ENCODE data around the gene IPO4.

Gene IPO4

GRCh38 chr14:24137529-24138395 lies 50.9 kb downstream of the IPO4 start:
- Mint-ChIP-seq H3K27ac (peak overlapping the region; percentile 93), H3K27me3 (no peaks in the 10 kb centered on the region), H3K4me3 (peak overlapping the region; percentile 93), H3K36me3 (peaks cover 39% of the 10 kb centered on the region), H3K4me1 (peaks cover 58% of the 10 kb centered on the region), H3K9me3 (no peaks in the 10 kb centered on the region)
- no peak for DNase-seq
- CTCF ChIA-PET, result interaction anchor here (0.9 to 4.0 kb wide), 4 partner anchors 8 to 80 kb away, joined by 3 to 16 read pairs (median 4); partner anchors contain the start of genes IRF9, PSME2 and RNF31

- Mint-ChIP-seq H3K27ac (peak overlapping the region; percentile 93), H3K4me1 (peaks cover 62% of the 10 kb centered on the region), H3K27me3 (no peaks in the 10 kb centered on the region), H3K9me3 (no peaks in the 10 kb centered on the region), H3K36me3 (peaks cover 37% of the 10 kb centered on the region), H3K4me3 (peak overlapping the region; percentile 93)
- CTCF ChIA-PET, result interaction anchor here (0.9 to 4.0 kb wide), 8 partner anchors 9 to 79 kb away, joined by 3 to 16 read pairs (median 4); partner anchors contain the start of genes DCAF11, IRF9, NRL and PSME2
- peak; percentile 39 for DNase-seq
Measured at GRCh38 chr14:24136684-24137528, 51.7 kb downstream of the IPO4 start.

GRCh38 chr14:24135834-24136683 lies 52.6 kb downstream of the IPO4 start, which contains the start of gene PSME1:
PSME1 (plus strand) TSS chr14:24136194; CDS start chr14:24136263, 69 bp downstream.
- H3K27ac Mint-ChIP-seq, result peak within 1 kb of the TSS; percentile 93
- no peaks in the 10 kb centered on the region for H3K27me3 Mint-ChIP-seq
- no peaks in the 10 kb centered on the region for H3K9me3 Mint-ChIP-seq
- H3K36me3 Mint-ChIP-seq, result peaks cover 37% of the 10 kb centered on the region
- DNase-seq, result peak; percentile 96
- peak within 1 kb of the TSS; percentile 93 for H3K4me3 Mint-ChIP-seq
- peaks cover 66% of the 10 kb centered on the region for H3K4me1 Mint-ChIP-seq
- CTCF ChIA-PET, result interaction anchor here (0.8 to 4.0 kb wide), 8 partner anchors 10 to 78 kb away, joined by 3 to 16 read pairs (median 5); partner anchors contain the start of genes DCAF11, IRF9, NRL and PSME2

GRCh38 chr14:24135584-24135833 lies 53.1 kb downstream of the IPO4 start:
- peak overlapping the region; percentile 93 for H3K4me3 Mint-ChIP-seq
- H3K4me1 Mint-ChIP-seq, result peaks cover 67% of the 10 kb centered on the region
- peak overlapping the region; percentile 81 for H3K27ac Mint-ChIP-seq
- H3K36me3 Mint-ChIP-seq, result peaks cover 37% of the 10 kb centered on the region
- no peaks in the 10 kb centered on the region for H3K27me3 Mint-ChIP-seq
- no peaks in the 10 kb centered on the region for H3K9me3 Mint-ChIP-seq
- CTCF ChIA-PET, result interaction anchor here (0.8 to 4.0 kb wide), 6 partner anchors 11 to 59 kb away, joined by 3 to 16 read pairs (median 6); partner anchors contain the start of genes DCAF11, IRF9, NRL and PSME2
- DNase-seq, result no peak

GRCh38 chr14:24133735-24134134 lies 54.9 kb downstream of the IPO4 start:
- CTCF ChIA-PET, result interaction anchor here (0.6 to 4.0 kb wide), 6 partner anchors 9 to 76 kb away, joined by 3 to 16 read pairs (median 5); partner anchors contain the start of genes PSME2 and RNF31
- peaks cover 56% of the 10 kb centered on the region for H3K4me1 Mint-ChIP-seq
- H3K9me3 Mint-ChIP-seq, result no peaks in the 10 kb centered on the region
- no peak overlapping the region for H3K27ac Mint-ChIP-seq
- no peak overlapping the region for H3K4me3 Mint-ChIP-seq
- no peaks in the 10 kb centered on the region for H3K27me3 Mint-ChIP-seq
- no peak for DNase-seq
- H3K36me3 Mint-ChIP-seq, result peaks cover 25% of the 10 kb centered on the region

- no peaks in the 10 kb centered on the region for H3K9me3 Mint-ChIP-seq
Measured at GRCh38 chr14:24132976-24133375, 55.6 kb downstream of the IPO4 start.

GRCh38 chr14:24132061-24132685 lies 56.4 kb downstream of the IPO4 start:
- Mint-ChIP-seq H3K4me1 (peaks cover 43% of the 10 kb centered on the region), H3K9me3 (no peaks in the 10 kb centered on the region), H3K27ac (peak overlapping the region; percentile 78), H3K27me3 (no peaks in the 10 kb centered on the region), H3K36me3 (peaks cover 11% of the 10 kb centered on the region), H3K4me3 (peak overlapping the region; percentile 2)
- CTCF ChIA-PET, result interaction anchor here (1.0 to 1.3 kb wide), 3 partner anchors 16 to 74 kb away, joined by 3 to 4 read pairs (median 3); no protein-coding TSS in a partner anchor
- peak; percentile 42 for DNase-seq

More at GRCh38 chr14:24132976-24133375, 55.6 kb downstream of the IPO4 start:
- CTCF ChIA-PET, result interaction anchor here (1.0 to 1.3 kb wide), 3 partner anchors 17 to 75 kb away, joined by 3 to 4 read pairs (median 3); no protein-coding TSS in a partner anchor
- peaks cover 17% of the 10 kb centered on the region for H3K36me3 Mint-ChIP-seq
- DNase-seq, result no peak
- no peaks in the 10 kb centered on the region for H3K27me3 Mint-ChIP-seq
- peaks cover 51% of the 10 kb centered on the region for H3K4me1 Mint-ChIP-seq
- no peak overlapping the region for H3K4me3 Mint-ChIP-seq
- peak overlapping the region; percentile 78 for H3K27ac Mint-ChIP-seq

GRCh38 chr14:24131549-24131966 lies 57.1 kb downstream of the IPO4 start:
- Mint-ChIP-seq H3K27ac (no peak overlapping the region), H3K27me3 (no peaks in the 10 kb centered on the region), H3K9me3 (no peaks in the 10 kb centered on the region), H3K36me3 (peaks cover 5% of the 10 kb centered on the region), H3K4me1 (peaks cover 37% of the 10 kb centered on the region), H3K4me3 (no peak overlapping the region)
- CTCF ChIA-PET, result interaction anchor here (1.0 to 1.2 kb wide), 2 partner anchors 15 to 23 kb away, joined by 3 to 4 read pairs; no protein-coding TSS in a partner anchor
- no peak for DNase-seq

GRCh38 chr14:24130717-24131548 lies 57.7 kb downstream of the IPO4 start:
- CTCF ChIA-PET, result interaction anchor here (1.0 kb wide), 1 partner anchor 22 kb away, joined by 4 read pairs; no protein-coding TSS in a partner anchor

GRCh38 chr14:24130380-24130716 lies 58.3 kb downstream of the IPO4 start, which contains the start of gene FITM1:
FITM1 (plus strand) TSS chr14:24130659; CDS start chr14:24131564, 905 bp downstream.
- Mint-ChIP-seq H3K36me3 (peaks cover 4% of the 10 kb centered on the region), H3K4me3 (no peak within 1 kb of the TSS), H3K27ac (peak within 1 kb of the TSS; percentile 39), H3K4me1 (peaks cover 32% of the 10 kb centered on the region), H3K9me3 (no peaks in the 10 kb centered on the region), H3K27me3 (no peaks in the 10 kb centered on the region)
- CTCF ChIA-PET, result no interaction called here
- no peak for DNase-seq

More at GRCh38 chr14:24130717-24131548, 57.7 kb downstream of the IPO4 start:
- peak overlapping the region; percentile 39 for H3K27ac Mint-ChIP-seq
- no peaks in the 10 kb centered on the region for H3K27me3 Mint-ChIP-seq
- H3K9me3 Mint-ChIP-seq, result no peaks in the 10 kb centered on the region
- no peak overlapping the region for H3K4me3 Mint-ChIP-seq
- DNase-seq, result no peak
- peaks cover 35% of the 10 kb centered on the region for H3K4me1 Mint-ChIP-seq
- H3K36me3 Mint-ChIP-seq, result peaks cover 4% of the 10 kb centered on the region
